GM12874 (cell line): ENCODE data around the gene SURF4.

Experiments used
- TF ChIP-seq, protein P1 (sequence below): IDR thresholded peaks from 2 replicates; pipeline ENCODE4 v1.5.1; 2011; ENCODE audit warnings: low read depth, mild to moderate bottlenecking, control low read depth, low read length, moderate library complexity; ENCODE audit not compliant: insufficient read depth

SURF4 gene

DNA sequence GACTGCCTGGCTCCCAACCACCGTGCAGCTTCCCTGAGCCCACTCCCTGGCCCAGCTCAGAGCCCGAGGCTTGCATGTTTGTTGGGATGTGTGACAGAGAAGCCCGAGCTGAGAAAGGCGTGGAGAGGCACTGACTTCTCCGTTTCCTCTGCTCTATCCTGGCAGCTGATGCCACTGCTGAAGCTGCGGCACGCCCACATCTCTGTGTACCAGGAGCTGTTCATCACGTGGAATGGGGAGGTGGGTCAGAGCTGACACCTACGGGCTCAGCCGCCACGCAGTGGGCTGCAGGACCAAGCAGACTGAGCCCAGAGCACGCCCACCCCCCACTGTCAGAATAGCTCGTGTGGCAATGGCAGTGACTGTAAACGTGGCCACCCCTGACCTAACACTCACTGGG lies 9.6 kb upstream of the SURF4 start:
- TF ChIP-seq, protein P1, sequence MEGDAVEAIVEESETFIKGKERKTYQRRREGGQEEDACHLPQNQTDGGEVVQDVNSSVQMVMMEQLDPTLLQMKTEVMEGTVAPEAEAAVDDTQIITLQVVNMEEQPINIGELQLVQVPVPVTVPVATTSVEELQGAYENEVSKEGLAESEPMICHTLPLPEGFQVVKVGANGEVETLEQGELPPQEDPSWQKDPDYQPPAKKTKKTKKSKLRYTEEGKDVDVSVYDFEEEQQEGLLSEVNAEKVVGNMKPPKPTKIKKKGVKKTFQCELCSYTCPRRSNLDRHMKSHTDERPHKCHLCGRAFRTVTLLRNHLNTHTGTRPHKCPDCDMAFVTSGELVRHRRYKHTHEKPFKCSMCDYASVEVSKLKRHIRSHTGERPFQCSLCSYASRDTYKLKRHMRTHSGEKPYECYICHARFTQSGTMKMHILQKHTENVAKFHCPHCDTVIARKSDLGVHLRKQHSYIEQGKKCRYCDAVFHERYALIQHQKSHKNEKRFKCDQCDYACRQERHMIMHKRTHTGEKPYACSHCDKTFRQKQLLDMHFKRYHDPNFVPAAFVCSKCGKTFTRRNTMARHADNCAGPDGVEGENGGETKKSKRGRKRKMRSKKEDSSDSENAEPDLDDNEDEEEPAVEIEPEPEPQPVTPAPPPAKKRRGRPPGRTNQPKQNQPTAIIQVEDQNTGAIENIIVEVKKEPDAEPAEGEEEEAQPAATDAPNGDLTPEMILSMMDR: no peak

DNA sequence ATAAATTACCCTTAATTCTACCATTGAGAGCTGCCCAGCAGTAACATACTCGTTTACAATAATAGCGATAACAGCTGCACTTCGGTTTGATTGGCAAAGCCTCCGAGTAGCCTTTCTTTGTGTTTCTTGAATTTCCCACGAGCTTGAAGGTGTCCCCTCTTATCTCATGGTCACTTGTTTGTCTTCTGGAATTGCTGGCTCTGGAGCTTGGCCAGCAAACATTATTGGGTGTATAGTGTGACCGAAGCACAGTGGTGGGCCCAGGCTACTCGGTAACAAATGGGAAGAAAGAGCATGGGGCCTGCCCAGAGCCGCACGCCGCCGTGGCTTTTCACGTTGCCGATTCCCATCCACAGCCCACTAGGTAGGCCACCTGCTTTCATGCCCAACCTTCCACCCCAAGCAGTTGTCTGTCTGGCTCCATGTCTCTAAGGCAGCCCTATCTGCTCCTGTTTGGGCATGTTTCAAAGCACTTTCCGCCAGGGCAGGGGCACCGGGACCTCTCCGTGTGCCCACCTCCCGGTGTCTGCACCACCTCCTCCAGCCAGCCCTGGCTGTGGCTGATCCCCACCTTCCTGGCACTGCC lies 9.0 kb upstream of the SURF4 start:
- TF ChIP-seq, protein P1: no peak

DNA sequence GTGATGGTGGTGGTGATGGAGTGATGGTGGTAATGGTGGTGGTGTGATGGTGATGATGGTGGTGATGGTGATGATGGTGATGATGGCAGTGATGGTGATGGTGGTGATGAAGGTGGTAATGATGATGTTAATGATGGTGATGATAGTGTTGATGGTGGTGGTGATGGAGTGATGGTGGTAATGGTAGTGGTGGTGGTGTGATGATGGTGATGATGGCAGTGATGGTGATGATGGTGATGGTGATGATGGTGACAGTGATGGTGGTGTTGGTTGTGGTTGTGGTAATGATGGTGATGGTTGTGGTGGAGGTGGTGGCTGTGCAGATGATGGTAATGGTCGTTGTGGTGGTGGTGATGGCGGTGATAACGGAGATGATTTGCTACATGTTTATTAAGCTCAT lies 7.6 kb upstream of the SURF4 start:
- TF ChIP-seq, protein P1: no peak

DNA sequence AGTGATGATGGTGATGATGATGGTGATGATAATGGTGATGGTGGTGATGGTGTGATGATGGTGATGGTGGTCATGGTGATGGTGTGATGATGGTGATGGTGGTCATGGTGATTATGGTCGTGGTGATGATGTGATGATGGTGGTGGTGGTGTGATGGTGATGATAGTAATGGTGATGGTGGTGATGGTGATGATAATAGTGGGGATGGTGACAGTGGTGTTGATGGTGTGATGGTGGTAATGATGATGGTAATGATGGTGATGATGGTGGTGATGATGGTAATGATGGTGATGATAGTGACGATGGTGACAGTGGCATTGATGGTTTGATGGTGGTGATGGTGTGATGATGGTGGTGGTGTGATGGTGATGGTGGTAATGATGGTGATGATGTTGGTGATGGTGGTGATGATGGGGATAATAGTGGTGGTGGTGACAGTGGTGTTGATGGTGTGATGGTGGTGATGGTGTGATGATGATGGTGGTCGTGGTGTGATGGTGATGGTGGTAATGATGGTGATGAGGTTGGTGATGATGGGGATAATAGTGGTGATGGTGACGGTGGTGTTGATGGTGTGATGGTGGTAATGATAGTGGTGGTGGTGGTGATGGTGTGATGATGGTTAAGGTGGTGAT lies 6.8 kb upstream of the SURF4 start:
- TF ChIP-seq, protein P1: no peak

DNA sequence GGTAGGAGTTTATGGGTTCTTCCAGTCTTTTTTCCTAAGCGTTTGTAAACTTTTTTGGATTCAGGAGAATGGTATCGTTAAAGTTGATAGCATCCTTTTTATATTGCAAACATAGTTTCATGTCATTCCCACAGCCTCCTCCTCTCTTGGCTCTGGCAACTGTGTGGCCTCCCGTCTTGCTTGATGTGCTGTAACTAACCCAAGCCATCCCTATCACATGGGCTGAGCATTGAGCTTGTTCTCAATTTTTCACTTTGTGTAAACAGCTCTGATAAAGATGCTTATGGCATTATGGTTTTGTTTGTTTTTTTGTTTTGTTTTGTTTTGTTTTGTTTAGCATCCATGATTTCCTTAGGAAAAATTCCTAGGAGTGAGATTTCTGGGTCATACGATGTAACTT lies 4.9 kb upstream of the SURF4 start:
- TF ChIP-seq, protein P1: no peak

DNA sequence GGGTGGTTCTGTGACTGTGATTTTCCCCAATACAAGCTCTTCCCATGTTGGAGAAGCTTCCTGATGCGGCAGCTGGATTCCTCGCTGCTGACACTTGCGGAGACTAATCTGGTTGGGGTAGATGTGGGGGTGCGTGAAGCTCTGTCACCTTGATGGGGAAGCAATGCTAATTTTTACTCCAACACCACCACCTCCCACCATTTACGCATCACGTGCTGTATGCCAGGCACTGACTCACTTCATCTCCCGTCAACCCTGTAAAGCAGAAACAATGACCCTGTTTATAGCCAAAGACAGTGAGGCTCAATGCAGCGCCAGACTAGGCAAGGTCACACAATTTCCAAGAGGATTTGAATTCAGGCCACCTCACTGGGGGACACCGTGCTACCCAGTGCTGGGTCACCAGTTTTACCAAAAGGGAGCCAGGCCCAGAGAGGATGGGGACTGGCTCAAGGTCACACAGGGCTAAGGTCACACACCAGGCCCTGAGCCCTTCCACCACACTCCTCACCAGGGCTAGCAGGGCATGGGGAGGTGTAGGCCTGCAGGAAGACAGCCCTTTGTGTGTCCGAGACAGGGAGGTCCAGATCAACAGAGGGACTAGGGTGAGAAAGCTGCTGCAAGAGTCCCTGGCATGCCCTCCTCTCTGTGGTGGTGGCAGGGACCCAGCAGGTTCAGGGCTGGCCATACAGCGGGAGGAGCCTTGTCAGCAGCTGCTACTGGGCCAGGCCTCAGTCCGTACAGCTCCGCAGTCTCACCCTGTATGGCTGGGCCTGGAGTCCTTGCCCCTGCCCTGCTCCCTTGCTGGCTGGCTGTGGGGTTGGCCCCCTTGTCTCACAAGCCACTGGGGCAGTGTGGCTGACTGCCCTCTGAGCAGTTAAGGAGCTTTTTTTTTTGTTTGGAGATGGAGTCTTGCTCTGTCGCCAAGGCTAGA lies 3.6 kb upstream of the SURF4 start:
- TF ChIP-seq, protein P1: no peak

DNA sequence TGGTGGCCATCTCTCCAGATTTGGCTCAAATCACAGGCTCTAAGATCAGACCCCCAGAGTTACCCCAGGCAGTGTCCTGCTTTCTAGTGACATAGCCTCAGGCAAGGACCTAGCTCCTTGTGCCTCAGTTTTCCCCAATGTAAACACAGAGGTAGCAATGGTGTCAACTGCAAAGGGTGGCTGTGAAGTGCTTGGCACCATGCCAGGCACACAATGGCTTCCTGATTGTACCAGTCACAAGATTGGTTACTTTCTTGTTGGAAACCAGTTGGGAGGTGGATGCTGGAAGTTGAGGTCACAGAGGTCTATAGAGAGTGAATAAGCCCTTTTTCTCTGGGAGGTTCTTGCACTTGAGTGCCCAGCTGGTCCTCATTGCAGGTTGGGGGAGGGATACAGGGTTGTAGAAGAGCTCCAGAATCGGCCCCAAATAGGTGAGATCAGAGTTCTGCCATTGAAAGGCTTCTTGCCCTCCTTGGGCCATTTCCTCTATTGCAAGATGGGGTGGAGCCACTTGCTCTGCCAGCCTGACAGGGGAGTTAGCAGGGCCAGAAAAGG lies 2.6 kb upstream of the SURF4 start:
- TF ChIP-seq, protein P1: no peak
